CD4-positive, alpha-beta T cell treated with Interleukin-10 for 1 hour (primary cell): ENCODE data around the gene KDM4F.
"Not testable (repeated sequence)": the region's sequence is repeated elsewhere in the genome, so short reads cannot be mapped to it uniquely, and the experiment has no call there.

ENCODE experiments used
- DNase-seq: peaks from one replicate; pipeline ENCODE4 v3.0.0-alpha.2; 2020

Gene KDM4F

GRCh38 chr11:95049122-95049521, at the start of gene KDM4F:
Gene KDM4F, plus strand, starts transcription at chr11:95049422.
- not testable (repeated sequence) for DNase-seq

GRCh38 chr11:95003716-95004115, 45.5 kb upstream of the KDM4F start:
- no peak for DNase-seq

DNA sequence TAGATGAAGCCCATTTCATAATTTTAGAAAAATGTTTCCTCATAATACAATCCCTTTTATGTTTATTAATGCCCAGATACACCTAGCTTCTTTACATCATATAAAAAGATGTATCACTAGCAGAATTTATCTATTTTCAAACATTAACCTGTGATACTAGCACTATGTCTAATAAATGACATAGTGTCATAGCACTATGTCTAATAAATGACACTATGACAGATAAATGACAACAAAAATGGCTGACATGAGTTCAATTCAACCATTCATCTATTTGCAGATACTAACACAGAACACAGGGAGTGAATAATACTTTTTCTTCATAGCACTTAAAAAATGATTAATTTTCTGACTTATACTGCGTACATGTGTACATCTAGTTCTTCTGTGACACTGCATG, 43.6 kb upstream of the KDM4F start:
- no peak for DNase-seq

- no peak for DNase-seq
Observed at GRCh38 chr11:95011376-95011775, 37.8 kb upstream of the KDM4F start.

DNA sequence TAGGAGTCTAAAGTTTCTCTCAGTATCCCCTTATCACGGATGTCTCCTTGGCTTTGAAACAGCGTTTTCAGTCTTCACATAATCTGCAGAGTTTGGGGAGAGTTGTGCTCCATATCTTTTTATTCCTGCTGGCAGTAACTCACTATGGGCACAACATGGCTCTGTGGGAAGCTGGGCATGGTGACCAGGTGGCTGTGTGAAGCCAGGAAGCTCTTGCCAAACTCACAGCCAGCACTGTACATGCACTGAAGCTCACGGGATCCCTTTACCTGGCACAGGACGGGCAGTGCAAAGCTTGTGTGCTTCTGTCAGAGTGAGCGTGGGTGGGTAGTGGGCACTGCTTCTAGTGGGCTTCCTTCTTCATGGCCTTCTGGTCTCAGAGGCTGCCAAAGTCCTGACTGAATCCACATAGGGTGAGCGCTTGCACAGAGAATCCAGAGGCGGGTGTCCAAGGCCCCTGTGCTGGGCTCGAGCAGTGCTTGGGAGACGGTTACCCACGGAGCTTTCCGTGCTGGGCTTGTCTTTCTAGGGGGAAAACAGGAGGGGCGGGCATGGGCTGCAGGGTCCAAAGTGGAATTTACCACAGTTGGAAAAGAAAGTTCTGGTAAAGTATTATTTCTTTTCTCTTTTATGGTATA, 34.9 kb upstream of the KDM4F start:
- DNase-seq = no peak

- no peak for DNase-seq
Observed at GRCh38 chr11:95016139-95016538, 33.1 kb upstream of the KDM4F start.

GRCh38 chr11:95021468-95021867, 27.8 kb upstream of the KDM4F start:
- not testable (repeated sequence) for DNase-seq

DNA sequence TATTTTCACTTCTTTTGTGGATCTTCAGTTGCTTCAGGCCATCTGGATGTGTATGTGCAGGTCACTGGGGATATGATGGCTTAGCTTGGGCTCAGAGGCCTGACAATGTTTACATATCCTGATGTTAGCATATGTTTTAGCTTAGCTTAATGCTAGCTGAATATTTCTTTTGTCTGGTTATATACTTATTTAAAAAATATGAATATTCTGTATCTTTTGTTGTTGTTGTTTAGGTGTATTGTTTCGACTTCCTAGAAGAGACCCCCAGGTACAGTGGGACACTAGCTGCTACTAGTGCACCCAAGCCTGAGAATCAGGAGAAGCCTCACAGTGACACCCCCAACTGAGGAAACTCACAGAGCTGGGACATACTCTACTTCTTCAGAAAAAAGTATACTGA, 24.3 kb upstream of the KDM4F start, which contains the start of gene KDM4E:
Gene KDM4E (plus strand): TSS at position 301 of the 400 bp plus-strand sequence. CDS start 300 bp downstream, outside the sequence.
- no peak for DNase-seq

DNA sequence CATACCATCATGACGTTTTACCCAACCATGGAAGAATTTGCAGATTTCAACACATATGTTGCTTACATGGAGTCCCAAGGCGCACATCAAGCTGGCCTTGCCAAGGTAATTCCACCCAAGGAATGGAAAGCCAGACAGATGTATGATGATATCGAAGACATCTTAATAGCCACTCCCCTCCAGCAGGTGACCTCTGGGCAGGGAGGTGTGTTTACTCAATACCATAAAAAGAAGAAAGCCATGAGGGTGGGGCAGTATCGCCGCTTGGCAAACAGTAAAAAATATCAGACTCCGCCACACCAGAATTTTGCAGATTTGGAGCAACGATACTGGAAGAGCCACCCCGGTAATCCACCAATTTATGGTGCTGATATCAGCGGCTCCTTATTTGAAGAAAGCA, 23.6 kb upstream of the KDM4F start:
- not testable (repeated sequence) for DNase-seq

- DNase-seq = no peak
Observed at GRCh38 chr11:95028357-95028756, 20.9 kb upstream of the KDM4F start.

DNA sequence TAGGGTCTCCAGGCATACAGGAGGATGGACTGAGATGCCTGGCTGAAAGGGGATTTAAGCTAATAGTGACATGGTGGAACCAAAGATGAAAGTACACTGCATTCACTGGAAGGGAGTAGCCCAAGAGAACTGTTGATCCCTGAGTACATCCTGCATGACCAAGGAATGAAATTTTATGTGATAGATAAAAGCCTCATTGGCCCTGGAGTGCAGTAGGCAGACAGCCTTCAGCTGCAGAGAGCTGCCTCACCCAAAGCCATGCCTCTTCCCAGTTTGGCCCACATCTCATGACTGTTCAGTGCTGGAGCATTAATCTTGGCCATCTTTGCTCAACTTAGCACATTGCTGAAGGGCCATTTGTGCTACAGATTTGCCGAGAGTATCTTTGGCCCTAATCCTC, 16.2 kb upstream of the KDM4F start:
- DNase-seq = no peak

- DNase-seq = no peak
Observed at GRCh38 chr11:95035316-95035715, 13.9 kb upstream of the KDM4F start.

DNA sequence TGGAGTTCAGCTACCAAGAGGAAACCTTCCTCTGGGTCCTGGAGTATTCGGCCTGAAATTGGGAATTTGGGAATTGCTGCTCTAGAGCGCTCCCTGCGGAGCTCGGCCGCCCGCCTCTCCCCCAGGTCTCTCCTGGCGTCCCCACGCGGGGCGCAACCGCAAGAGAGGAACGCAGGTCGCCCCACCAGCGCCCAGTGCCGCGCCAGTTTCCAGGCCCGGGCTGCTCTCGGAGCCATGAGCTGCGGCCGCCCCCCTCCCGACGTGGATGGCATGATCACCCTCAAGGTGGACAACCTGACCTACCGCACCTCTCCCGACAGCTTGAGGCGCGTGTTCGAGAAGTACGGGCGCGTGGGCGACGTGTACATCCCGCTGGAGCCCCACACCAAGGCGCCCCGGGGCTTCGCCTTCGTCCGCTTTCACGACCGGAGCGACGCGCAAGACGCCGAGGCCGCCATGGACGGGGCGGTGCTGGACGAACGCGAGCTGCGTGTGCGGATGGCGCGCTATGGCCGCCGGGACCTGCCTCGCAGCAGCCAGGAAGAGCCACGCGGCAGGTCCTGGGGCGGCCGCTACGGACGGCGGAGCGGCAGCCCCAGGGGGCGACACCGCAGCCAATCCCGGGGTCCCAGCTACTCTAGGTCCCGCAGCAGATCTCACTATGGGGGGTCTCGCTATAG, 11.7 kb upstream of the KDM4F start:
- peak; percentile 23 for DNase-seq

DNA sequence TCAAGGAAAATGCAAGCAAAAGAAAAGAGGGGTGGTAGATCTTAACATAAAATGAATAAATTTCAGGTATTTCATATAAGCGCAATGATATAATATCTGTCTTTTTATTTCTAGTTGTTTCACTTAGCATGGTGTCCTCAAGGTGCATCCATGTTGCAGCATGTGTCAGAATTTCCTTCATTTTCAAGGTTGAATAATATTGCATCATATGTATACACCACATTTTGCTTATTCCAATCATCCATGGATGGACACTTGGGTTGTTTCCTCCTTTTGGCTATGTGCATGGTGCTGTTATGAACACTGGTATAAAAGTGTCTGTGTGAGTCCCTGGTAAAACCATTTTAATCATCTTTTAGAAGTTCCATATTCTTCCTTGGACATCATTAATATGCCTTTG, 7.0 kb upstream of the KDM4F start:
- no peak for DNase-seq

- no peak for DNase-seq
Observed at GRCh38 chr11:95042906-95043305, 6.3 kb upstream of the KDM4F start.

DNA sequence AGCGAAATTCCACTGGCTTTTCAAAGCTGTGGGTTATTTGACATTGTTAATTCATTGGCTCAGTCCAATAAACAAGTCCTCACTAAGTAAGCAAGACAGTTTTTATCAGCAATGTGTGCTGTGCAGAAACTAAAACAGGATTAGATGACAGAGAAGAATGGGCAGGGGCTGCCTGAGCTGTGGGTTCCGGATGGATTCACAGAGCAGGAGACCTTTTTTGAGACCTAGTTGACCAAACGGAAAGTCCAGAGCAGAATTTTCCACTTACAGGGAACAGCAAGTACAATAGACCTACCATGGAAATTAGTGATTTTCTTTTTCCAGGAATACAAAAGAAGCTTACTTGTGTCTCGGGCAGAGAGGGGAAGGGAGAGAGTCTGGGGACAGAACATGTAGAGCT, 5.2 kb upstream of the KDM4F start:
- no peak for DNase-seq

- DNase-seq = no peak
Observed at GRCh38 chr11:95045812-95046211, 3.4 kb upstream of the KDM4F start.

- DNase-seq = no peak
Observed at GRCh38 chr11:95050595-95051202, 1.5 kb downstream of the KDM4F start.

DNA sequence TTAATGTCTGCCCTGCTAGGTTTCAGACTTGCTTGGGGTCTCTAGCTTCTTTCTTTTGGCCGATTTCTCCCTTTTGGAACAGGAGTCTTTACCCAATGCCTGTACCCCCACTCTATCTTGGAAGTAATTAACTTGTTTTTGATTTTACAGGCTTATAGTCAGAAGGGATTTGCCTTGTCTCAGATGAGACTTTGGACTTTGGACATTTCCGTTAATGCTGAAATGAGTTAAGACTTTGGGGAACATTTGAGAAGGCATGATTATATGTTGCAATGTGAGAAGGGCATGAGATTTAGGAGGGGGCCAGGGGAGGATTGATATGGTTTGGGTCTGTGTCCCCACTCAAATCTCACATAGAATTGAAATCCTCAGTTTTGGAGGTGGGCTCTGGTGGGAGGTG, 5.1 kb downstream of the KDM4F start:
- DNase-seq = no peak

DNA sequence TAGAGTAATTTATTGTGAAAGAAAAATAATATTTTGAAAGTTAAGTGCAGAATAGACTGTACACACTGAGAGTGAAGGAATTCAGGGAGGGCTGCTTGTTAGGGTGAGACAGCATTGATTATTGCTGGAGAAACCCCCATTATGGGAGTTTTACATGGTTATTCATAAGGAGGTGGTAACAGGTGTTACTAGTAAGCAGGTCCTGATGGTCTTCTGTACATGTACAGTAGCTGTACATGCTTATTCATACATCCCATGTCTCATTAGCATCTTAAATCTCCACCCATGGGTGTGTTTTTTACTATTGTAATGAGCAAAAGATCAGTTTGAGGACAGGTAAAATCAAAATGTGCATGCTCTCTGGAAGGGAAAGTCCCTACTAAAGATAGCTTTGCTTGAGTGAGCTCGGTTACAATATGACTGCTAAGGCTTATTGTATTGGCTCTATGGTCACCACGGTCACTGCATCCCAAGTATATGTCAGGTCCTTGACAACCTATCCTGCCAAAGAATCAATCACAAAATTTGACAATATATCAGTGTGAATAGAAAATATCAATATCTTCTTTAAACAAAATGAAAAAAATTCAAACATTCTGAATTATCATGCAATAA, 6.2 kb downstream of the KDM4F start:
- no peak for DNase-seq

GRCh38 chr11:95057959-95058358, 8.7 kb downstream of the KDM4F start:
- no peak for DNase-seq

DNA sequence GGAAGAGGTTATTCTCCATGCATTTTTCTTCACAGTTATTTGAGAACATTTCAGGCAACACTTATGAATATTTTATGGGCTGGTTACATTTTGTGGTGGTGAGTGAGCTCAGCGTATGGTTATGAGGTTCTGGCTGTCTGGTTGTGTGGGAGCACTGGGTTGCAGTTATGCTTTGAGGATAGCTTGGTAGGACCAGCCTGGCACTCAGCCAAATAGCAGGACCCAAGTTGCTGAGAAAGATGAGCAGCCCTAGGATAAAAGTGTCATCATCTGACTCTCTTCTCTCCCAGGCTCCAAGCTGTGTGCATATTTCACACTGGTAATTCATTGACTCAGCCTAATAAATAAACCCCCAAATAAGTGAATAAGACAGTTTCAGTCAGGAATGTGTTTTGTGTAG, 9.4 kb downstream of the KDM4F start:
- DNase-seq = no peak

DNA sequence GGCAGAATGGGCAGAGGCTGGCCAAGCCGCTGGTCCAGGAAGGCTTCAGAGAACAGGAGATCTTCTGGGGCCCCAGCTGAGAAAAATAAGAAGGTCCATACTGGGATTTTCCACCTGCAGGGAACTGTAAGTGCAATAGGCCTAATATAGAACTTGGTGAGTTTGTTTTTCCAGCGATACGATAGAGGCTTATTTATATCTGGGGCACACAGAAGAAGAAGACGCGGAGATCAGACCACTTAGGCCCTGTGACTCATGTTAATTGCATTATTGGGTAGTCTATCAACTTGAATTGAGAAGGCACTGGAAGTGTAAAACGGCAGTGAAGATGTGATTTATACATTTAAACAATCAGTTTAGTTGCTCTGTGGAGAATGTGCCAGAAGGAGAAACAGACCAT, 9.8 kb downstream of the KDM4F start:
- no peak for DNase-seq

GRCh38 chr11:95065336-95065735, 16.1 kb downstream of the KDM4F start:
- DNase-seq = no peak
